ENCODE measurements around the gene RAMACL.

Gene RAMACL

GRCh38 chr6:166554316-166554715 lies 32.2 kb downstream of the RAMACL start:
- TF ChIP-seq CTCF (IDR thresholded peaks at IDR 0.05; ENCODE audit: insufficient read depth, low read length, missing control alignments) = no peak
- ChIA-PET POLR2A (no interaction called here), CTCF (interaction anchor here (1.0 to 2.6 kb wide), 6 partner anchors 9 to 73 kb away, joined by 3 to 11 read pairs (median 4); partner anchors contain the start of gene RPS6KA2)
- H3K4me3 ChIP-seq (ENCODE audit: low read depth, low read length) = no peak overlapping the region
- no peak for DNase-seq (ENCODE audit: low read depth, low spot score)

GRCh38 chr6:166553563-166554271 lies 32.8 kb downstream of the RAMACL start:
- POLR2A ChIA-PET = no interaction called here
- peak overlapping the region; percentile 18 for H3K4me3 ChIP-seq (ENCODE audit: low read depth, low read length)
- TF ChIP-seq CTCF (IDR thresholded peaks at IDR 0.05; ENCODE audit: insufficient read depth, low read length, missing control alignments) = no peak
- CTCF ChIA-PET = interaction anchor here (1.0 to 2.6 kb wide), 4 partner anchors 9 to 38 kb away, joined by 3 to 11 read pairs (median 4); no protein-coding TSS in a partner anchor
- peak; percentile 65 for DNase-seq (ENCODE audit: low read depth, low spot score)

GRCh38 chr6:166552600-166552999 lies 33.9 kb downstream of the RAMACL start:
- CTCF ChIA-PET = interaction anchor here (1.0 kb wide), 1 partner anchor 38 kb away, joined by 3 read pairs; no protein-coding TSS in a partner anchor
- POLR2A ChIA-PET = no interaction called here
- H3K4me3 ChIP-seq (ENCODE audit: low read depth, low read length) = no peak overlapping the region
- TF ChIP-seq CTCF (IDR thresholded peaks at IDR 0.05; ENCODE audit: insufficient read depth, low read length, missing control alignments) = no peak
- DNase-seq (ENCODE audit: low read depth, low spot score) = no peak

- CTCF ChIA-PET = interaction anchor here (1.0 kb wide), 1 partner anchor 37 kb away, joined by 3 read pairs; no protein-coding TSS in a partner anchor
- no peak for DNase-seq (ENCODE audit: low read depth, low spot score)
Observed at GRCh38 chr6:166551754-166552495, 34.6 kb downstream of the RAMACL start.

GRCh38 chr6:166546653-166547052 lies 39.8 kb downstream of the RAMACL start:
- no peak for DNase-seq (ENCODE audit: low read depth, low spot score)
- no peak for TF ChIP-seq CTCF (IDR thresholded peaks at IDR 0.05; ENCODE audit: insufficient read depth, low read length, missing control alignments)
- no peak overlapping the region for H3K4me3 ChIP-seq (ENCODE audit: low read depth, low read length)
- ChIA-PET POLR2A (no interaction called here), CTCF (interaction anchor here (3.0 kb wide), 1 partner anchor 8 kb away, joined by 11 read pairs; no protein-coding TSS in a partner anchor)

More at GRCh38 chr6:166551754-166552495, 34.6 kb downstream of the RAMACL start:
- no peak for TF ChIP-seq CTCF (IDR thresholded peaks at IDR 0.05; ENCODE audit: insufficient read depth, low read length, missing control alignments)
- POLR2A ChIA-PET = no interaction called here
- H3K4me3 ChIP-seq (ENCODE audit: low read depth, low read length) = no peak overlapping the region

All from AG04449 (cell line).